ENCODE measurements around the gene DCTN1.

DCTN1 gene

DNA sequence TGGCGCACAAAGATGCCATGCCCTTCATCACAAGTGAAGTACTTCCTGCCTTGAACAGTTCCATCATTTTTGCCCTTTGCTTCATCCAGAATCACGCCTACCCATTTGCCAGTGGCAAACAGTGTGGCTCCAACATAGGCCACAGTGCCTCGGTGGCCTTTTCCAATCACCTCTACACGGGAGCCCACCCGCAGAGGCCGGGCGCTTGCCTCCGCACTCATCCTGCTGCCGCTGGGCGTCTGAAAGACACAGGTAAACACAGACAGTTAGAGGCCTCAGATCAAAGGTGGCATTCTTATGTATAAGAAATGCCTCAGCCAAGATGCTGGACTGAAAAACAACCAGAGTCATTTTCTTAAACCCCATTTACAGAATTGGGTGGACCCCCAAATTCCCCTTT is 2.1 kb downstream of the DCTN1 start:
- H3K36me3 ChIP-seq (ENCODE audit: control insufficient read depth, low read length), result peaks cover 21% of the 10 kb centered on the region
- TF ChIP-seq EZH2phosphoT487 (IDR thresholded peaks at IDR 0.05; ENCODE audit: borderline replicate concordance, low read length) (no peak), CTCF (IDR thresholded peaks at IDR 0.05; ENCODE audit: low read depth, low read length, poor library complexity, severe bottlenecking) (no peak)
- H4K20me1 ChIP-seq (ENCODE audit: control insufficient read depth, insufficient read depth, low read depth, low read length), result peaks cover 10% of the 10 kb centered on the region
- H3K27me3 ChIP-seq (ENCODE audit: control insufficient read depth, low read length), result no peaks in the 10 kb centered on the region
- no peaks in the 10 kb centered on the region for H3K9me3 ChIP-seq (ENCODE audit: control insufficient read depth, insufficient read depth, low read length)
- no peaks in the 10 kb centered on the region for H3F3A ChIP-seq (ENCODE audit: control insufficient read depth, insufficient read depth)
- H3K9me2 ChIP-seq (replicated peaks; ENCODE audit: control insufficient read depth, low read length), result no peaks in the 10 kb centered on the region
- peaks cover 30% of the 10 kb centered on the region for H3K79me2 ChIP-seq (ENCODE audit: control insufficient read depth, low read length)
- H3K27ac ChIP-seq (ENCODE audit: low read depth, low read length), result no peak overlapping the region
- peaks cover 8% of the 10 kb centered on the region for H3K4me1 ChIP-seq (ENCODE audit: control insufficient read depth, low read length)
- no peak overlapping the region for H3K4me2 ChIP-seq (ENCODE audit: low read length)
- H3K4me3 ChIP-seq (ENCODE audit: low read length), result no peak overlapping the region

- TF ChIP-seq CTCF (IDR thresholded peaks at IDR 0.05; ENCODE audit: low read depth, low read length, poor library complexity, severe bottlenecking) (no peak), EZH2phosphoT487 (IDR thresholded peaks at IDR 0.05; ENCODE audit: borderline replicate concordance, low read length) (no peak)
- Histone ChIP-seq H3K9me3 (ENCODE audit: control insufficient read depth, insufficient read depth, low read length) (no peaks in the 10 kb centered on the region), H3K79me2 (ENCODE audit: control insufficient read depth, low read length) (peaks cover 16% of the 10 kb centered on the region), H3K4me3 (ENCODE audit: low read length) (no peak overlapping the region), H4K20me1 (ENCODE audit: control insufficient read depth, insufficient read depth, low read depth, low read length) (peaks cover 10% of the 10 kb centered on the region), H3K27me3 (ENCODE audit: control insufficient read depth, low read length) (no peaks in the 10 kb centered on the region), H3K4me1 (ENCODE audit: control insufficient read depth, low read length) (peaks cover 8% of the 10 kb centered on the region), H3K36me3 (ENCODE audit: control insufficient read depth, low read length) (peaks cover 18% of the 10 kb centered on the region), H3K27ac (ENCODE audit: low read depth, low read length) (no peak overlapping the region), H3K4me2 (ENCODE audit: low read length) (no peak overlapping the region), H3K9me2 (replicated peaks; ENCODE audit: control insufficient read depth, low read length) (no peaks in the 10 kb centered on the region), H3F3A (ENCODE audit: control insufficient read depth, insufficient read depth) (no peaks in the 10 kb centered on the region)
Observed at GRCh38 chr2:74375838-74376237, 4.3 kb downstream of the DCTN1 start.

- H3K27me3 ChIP-seq (ENCODE audit: control insufficient read depth, low read length), result no peaks in the 10 kb centered on the region
- TF ChIP-seq CTCF (IDR thresholded peaks at IDR 0.05; ENCODE audit: low read depth, low read length, poor library complexity, severe bottlenecking) (no peak), EZH2phosphoT487 (IDR thresholded peaks at IDR 0.05; ENCODE audit: borderline replicate concordance, low read length) (no peak)
- H3K36me3 ChIP-seq (ENCODE audit: control insufficient read depth, low read length), result peaks cover 27% of the 10 kb centered on the region
- peaks cover 5% of the 10 kb centered on the region for H3K79me2 ChIP-seq (ENCODE audit: control insufficient read depth, low read length)
- H3K27ac ChIP-seq (ENCODE audit: low read depth, low read length), result no peak overlapping the region
- no peaks in the 10 kb centered on the region for H3K9me2 ChIP-seq (replicated peaks; ENCODE audit: control insufficient read depth, low read length)
- H4K20me1 ChIP-seq (ENCODE audit: control insufficient read depth, insufficient read depth, low read depth, low read length), result peaks cover 2% of the 10 kb centered on the region
- H3K4me2 ChIP-seq (ENCODE audit: low read length), result no peak overlapping the region
- H3F3A ChIP-seq (ENCODE audit: control insufficient read depth, insufficient read depth), result no peaks in the 10 kb centered on the region
- no peaks in the 10 kb centered on the region for H3K9me3 ChIP-seq (ENCODE audit: control insufficient read depth, insufficient read depth, low read length)
- H3K4me3 ChIP-seq (ENCODE audit: low read length), result no peak overlapping the region
- H3K4me1 ChIP-seq (ENCODE audit: control insufficient read depth, low read length), result no peaks in the 10 kb centered on the region
Observed at GRCh38 chr2:74374509-74375205, 5.5 kb downstream of the DCTN1 start.
